ENCODE measurements around the gene CC2D1A.

Gene CC2D1A

GRCh38 chr19:13905634-13906520, at the start of gene CC2D1A, which contains the start of gene BRME1:
CC2D1A (plus strand) TSS chr19:13906201; CDS start chr19:13906442, 241 bp downstream.
BRME1 (minus strand) TSS chr19:13906117; CDS start chr19:13904892, 1,225 bp downstream.
- peak; percentile 95 for DNase-seq (ENCODE audit: low spot score)

GRCh38 chr19:13856497-13856896, 49.5 kb upstream of the CC2D1A start:
- DNase-seq (ENCODE audit: low spot score): no peak

- no peak for DNase-seq (ENCODE audit: low spot score)
Measured at GRCh38 chr19:13859361-13859880, 46.6 kb upstream of the CC2D1A start.

- no peak for DNase-seq (ENCODE audit: low spot score)
Measured at GRCh38 chr19:13860679-13861391, 45.2 kb upstream of the CC2D1A start.

GRCh38 chr19:13861392-13861713, 44.6 kb upstream of the CC2D1A start:
- DNase-seq (ENCODE audit: low spot score): no peak

GRCh38 chr19:13861714-13862531, 44.1 kb upstream of the CC2D1A start:
- peak; percentile 97 for DNase-seq (ENCODE audit: low spot score)

GRCh38 chr19:13864046-13864666, 41.8 kb upstream of the CC2D1A start:
- DNase-seq (ENCODE audit: low spot score): no peak

GRCh38 chr19:13864667-13865570, 41.1 kb upstream of the CC2D1A start:
- no peak for DNase-seq (ENCODE audit: low spot score)

- DNase-seq (ENCODE audit: low spot score): no peak
Measured at GRCh38 chr19:13865571-13866462, 40.2 kb upstream of the CC2D1A start.

- no peak for DNase-seq (ENCODE audit: low spot score)
Measured at GRCh38 chr19:13866463-13867046, 39.4 kb upstream of the CC2D1A start.

- no peak for DNase-seq (ENCODE audit: low spot score)
Measured at GRCh38 chr19:13868663-13869062, 37.3 kb upstream of the CC2D1A start.

GRCh38 chr19:13869281-13869680, 36.7 kb upstream of the CC2D1A start:
- DNase-seq (ENCODE audit: low spot score): no peak

- DNase-seq (ENCODE audit: low spot score): no peak
Measured at GRCh38 chr19:13870873-13871272, 35.1 kb upstream of the CC2D1A start.

- no peak for DNase-seq (ENCODE audit: low spot score)
Measured at GRCh38 chr19:13872339-13872694, 33.7 kb upstream of the CC2D1A start.

- no peak for DNase-seq (ENCODE audit: low spot score)
Measured at GRCh38 chr19:13872695-13873389, 33.2 kb upstream of the CC2D1A start.

GRCh38 chr19:13873834-13874515, 32.0 kb upstream of the CC2D1A start:
- DNase-seq (ENCODE audit: low spot score): no peak

- no peak for DNase-seq (ENCODE audit: low spot score)
Measured at GRCh38 chr19:13875824-13876223, 30.2 kb upstream of the CC2D1A start.

GRCh38 chr19:13876834-13877233, 29.2 kb upstream of the CC2D1A start, which contains the start of gene NANOS3:
NANOS3 (plus strand) TSS chr19:13877134; CDS start chr19:13877249, 115 bp downstream.
- no peak for DNase-seq (ENCODE audit: low spot score)
